IMR-90 (cell line): Measurements from ENCODE around the gene C1QTNF12. TPM values are rescaled to one million over a fixed set of nuclear protein-coding genes. Genes with fewer than 3 reads are reported as not detected.
A peak's percentile ranks its signal among the peaks of the same experiment; 100 is the strongest.

Experiments
- ATAC-seq: fragments of 200-7000 bp; cut with Tn5 transposase; 2 replicates; pipeline ENCODE4 v1.9.1; 2020; ENCODE audit warnings: low read depth, mild to moderate bottlenecking, moderate library complexity
- BruUV-seq: library from RNA; stranded (reverse); fragments of 400-500 nt; replicated peaks from 2 replicates; lab custom pipeline; 2021; lab: Mats Ljungman, UMichigan
- CTCF ChIA-PET: fragments of 300-600 bp; formaldehyde crosslinking; extraction: SDS; loops from one replicate; lab custom pipeline; 2021; ENCODE audit warnings: antibody characterized with exemption; lab: Yijun Ruan, JAX
- POLR2A ChIA-PET: fragments of 300-600 bp; sonication (Branson Sonifier 250); formaldehyde crosslinking; loops from one replicate; lab custom pipeline; 2022; ENCODE audit warnings: antibody characterized with exemption; ENCODE audit not compliant: unreplicated experiment; lab: Charles Lee
- DNase-seq: peaks from one replicate; pipeline ENCODE4 v3.0.0; 2013
- H2AFZ ChIP-seq: replicated peaks from 2 replicates; pipeline ENCODE3; 2013; ENCODE audit warnings: low read length, mild to moderate bottlenecking; ENCODE audit not compliant: poor library complexity
- H2AK5ac ChIP-seq: 2 replicates; pipeline ENCODE4 v1.6.1; 2013; ENCODE audit warnings: low read depth, low read length, inconsistent platforms
- H2AK9ac ChIP-seq: replicated peaks from 2 replicates; pipeline ENCODE3; 2013; ENCODE audit warnings: mild to moderate bottlenecking, low read depth, low read length, moderate library complexity; ENCODE audit not compliant: poor library complexity
- H2BK120ac ChIP-seq: 2 replicates; pipeline ENCODE4 v1.6.1; 2013; ENCODE audit warnings: low read depth, low read length, inconsistent platforms
- H2BK15ac ChIP-seq: 3 replicates; pipeline ENCODE4 v1.6.1; 2013; ENCODE audit warnings: low read depth, low read length, inconsistent platforms
- H2BK20ac ChIP-seq: 2 replicates; pipeline ENCODE4 v1.6.1; 2013; ENCODE audit warnings: low read depth, mild to moderate bottlenecking, inconsistent platforms, low read length, moderate library complexity
- H2BK5ac ChIP-seq: 2 replicates; pipeline ENCODE4 v1.6.1; 2013; ENCODE audit warnings: mild to moderate bottlenecking, low read depth, low read length, inconsistent platforms; ENCODE audit not compliant: poor library complexity, severe bottlenecking
- H3K14ac ChIP-seq: replicated peaks from 2 replicates; pipeline ENCODE4 v1.6.1; 2013; ENCODE audit warnings: low read depth, low read length, inconsistent platforms
- H3K18ac ChIP-seq: 2 replicates; pipeline ENCODE4 v1.6.1; 2013; ENCODE audit warnings: low read depth, low read length, control low read depth
- H3K23ac ChIP-seq: 2 replicates; pipeline ENCODE4 v1.6.1; 2013; ENCODE audit warnings: low read depth, low read length, inconsistent platforms
- H3K27ac ChIP-seq: 2 replicates; pipeline ENCODE4 v1.5.1; 2013; ENCODE audit warnings: mild to moderate bottlenecking, control low read depth, low read length; ENCODE audit not compliant: insufficient read depth
- H3K27me3 ChIP-seq: 2 replicates; pipeline ENCODE4 v1.6.1; 2013; ENCODE audit warnings: low read length; ENCODE audit not compliant: control insufficient read depth, insufficient read depth
- H3K36me3 ChIP-seq: 2 replicates; pipeline ENCODE4 v1.6.1; 2013; ENCODE audit warnings: low read length, mixed read lengths; ENCODE audit not compliant: control insufficient read depth, insufficient read depth
- H3K4ac ChIP-seq: 2 replicates; pipeline ENCODE4 v1.6.1; 2013; ENCODE audit warnings: low read depth, low read length, inconsistent platforms
- H3K4me1 ChIP-seq: 2 replicates; pipeline ENCODE4 v1.6.1; 2013; ENCODE audit warnings: low read length, mixed read lengths; ENCODE audit not compliant: control insufficient read depth, insufficient read depth
- H3K4me2 ChIP-seq: 2 replicates; pipeline ENCODE4 v1.6.1; 2013; ENCODE audit warnings: low read depth, mild to moderate bottlenecking, control low read depth, low read length, moderate library complexity
- H3K4me3 ChIP-seq: 2 replicates; pipeline ENCODE4 v1.5.1; 2013; ENCODE audit warnings: low read depth, mild to moderate bottlenecking, control low read depth, low read length, moderate library complexity; ENCODE audit not compliant: insufficient read depth
- H3K56ac ChIP-seq: 2 replicates; pipeline ENCODE4 v1.6.1; 2013; ENCODE audit warnings: low read length, inconsistent platforms; ENCODE audit not compliant: insufficient read depth; ENCODE audit errors: extremely low read depth
- H3K79me1 ChIP-seq, 2 experiments: 2 replicates each; pipeline ENCODE4 v1.6.1; 2013; ENCODE audit warnings: low read length in 2 of 2, inconsistent platforms in 1 of 2, low read depth in 1 of 2
- H3K9ac ChIP-seq: 2 replicates; pipeline ENCODE4 v1.6.1; 2013; ENCODE audit warnings: low read depth, low read length, control low read depth
- H3K9me1 ChIP-seq: 2 replicates; pipeline ENCODE4 v1.6.1; 2013; ENCODE audit warnings: low read length, inconsistent platforms; ENCODE audit not compliant: insufficient read depth
- H3K9me3 ChIP-seq: 2 replicates; pipeline ENCODE4 v1.6.1; 2013; ENCODE audit warnings: low read length; ENCODE audit not compliant: control insufficient read depth, insufficient read depth
- H4K20me1 ChIP-seq: 2 replicates; pipeline ENCODE4 v1.6.1; 2013; ENCODE audit warnings: low read length, inconsistent platforms; ENCODE audit not compliant: insufficient read depth
- H4K5ac ChIP-seq: 2 replicates; pipeline ENCODE4 v1.6.1; 2013; ENCODE audit warnings: mild to moderate bottlenecking, low read depth, low read length, control low read depth
- H4K8ac ChIP-seq, 2 experiments: 2 replicates each; pipeline ENCODE4 v1.6.1; 2013; ENCODE audit warnings: low read depth in 2 of 2, low read length in 2 of 2, control low read depth in 1 of 2, inconsistent platforms in 1 of 2
- H4K91ac ChIP-seq: 2 replicates; pipeline ENCODE4 v1.6.1; 2013; ENCODE audit warnings: low read depth, low read length, inconsistent platforms; ENCODE audit not compliant: insufficient read depth
- CEBPB ChIP-seq: IDR thresholded peaks from 2 replicates; pipeline ENCODE4 v1.6.1; 2012; ENCODE audit warnings: low read depth, low read length, improper control_type of control experiment
- CHD1 ChIP-seq: IDR thresholded peaks from 2 replicates; pipeline ENCODE4 v1.6.1; 2012; ENCODE audit warnings: low read depth, low read length, improper control_type of control experiment
- CTCF ChIP-seq: conservative IDR thresholded peaks from 2 replicates; pipeline ENCODE4 v1.5.1; 2012; ENCODE audit warnings: mild to moderate bottlenecking, low read depth, low read length, improper control_type of control experiment
- ELK1 ChIP-seq: fragments of 150-350 bp; IDR thresholded peaks from 2 replicates; pipeline ENCODE4 v1.6.1; 2016; ENCODE audit warnings: low read depth, mild to moderate bottlenecking, low read length, moderate library complexity, borderline replicate concordance
- FOS ChIP-seq: fragments of 150-350 bp; IDR thresholded peaks from 2 replicates; pipeline ENCODE4 v1.6.1; 2016; ENCODE audit warnings: low read depth, low read length
- MAFK ChIP-seq: IDR thresholded peaks from 2 replicates; pipeline ENCODE4 v1.6.1; 2012; ENCODE audit warnings: low read depth, low read length, improper control_type of control experiment
- MAZ ChIP-seq: IDR thresholded peaks from 2 replicates; pipeline ENCODE4 v1.6.1; 2012; ENCODE audit warnings: low read depth, mild to moderate bottlenecking, low read length, improper control_type of control experiment, moderate library complexity, borderline replicate concordance
- MXI1 ChIP-seq: IDR thresholded peaks from 2 replicates; pipeline ENCODE4 v1.6.1; 2012; ENCODE audit warnings: low read depth, mild to moderate bottlenecking, low read length, moderate library complexity, borderline replicate concordance
- NFE2L2 ChIP-seq: fragments of 150-350 bp; IDR thresholded peaks from 2 replicates; pipeline ENCODE4 v1.6.1; 2016; ENCODE audit warnings: low read depth, mild to moderate bottlenecking, low read length
- POLR2A ChIP-seq: IDR thresholded peaks from 2 replicates; pipeline ENCODE4 v1.6.1; 2012; ENCODE audit warnings: mild to moderate bottlenecking, low read depth, low read length
- RCOR1 ChIP-seq: IDR thresholded peaks from 2 replicates; pipeline ENCODE4 v1.6.1; 2012; ENCODE audit warnings: mild to moderate bottlenecking, low read length, improper control_type of control experiment; ENCODE audit not compliant: insufficient replicate concordance
- RFX5 ChIP-seq: IDR thresholded peaks from 2 replicates; pipeline ENCODE4 v1.8.0; 2012; ENCODE audit warnings: low read depth, mild to moderate bottlenecking, low read length, moderate library complexity
- SMC3 ChIP-seq: fragments of 150-350 bp; IDR thresholded peaks from 2 replicates; pipeline ENCODE4 v1.6.1; 2016; ENCODE audit warnings: low read depth, mild to moderate bottlenecking, antibody characterized with exemption, low read length, moderate library complexity
- USF2 ChIP-seq: fragments of 150-350 bp; IDR thresholded peaks from 2 replicates; pipeline ENCODE4 v1.6.1; 2017; ENCODE audit warnings: mild to moderate bottlenecking, antibody characterized with exemption, low read length, low read depth
- WGBS, 2 experiments: methylation state at CpG; one replicate each; pipeline versions ENCODE4 v1.1.5 to v1.1.7; 2013; ENCODE audit warnings: missing lambda C conversion rate in 2 of 2; ENCODE audit not compliant: insufficient read length in 1 of 2; ENCODE audit errors: extremely low coverage in 2 of 2; 5-methylcytosine and 5-hydroxymethylcytosine counted together
- dilution Hi-C: fragments of 300-500 bp; cut with HindIII; formaldehyde crosslinking; loops from one replicate; pipeline ENCODE4 v1.14.3; 2018; ENCODE audit warnings: low sequenced_read_pairs; ENCODE audit not compliant: unreplicated experiment
- in situ Hi-C: fragments of 300-500 bp; cut with MboI; formaldehyde crosslinking; loops from 3 replicates; pipeline ENCODE4 v1.14.3; 2019; ENCODE audit warnings: low sequenced_read_pairs, inconsistent platforms, mixed read lengths
- intact Hi-C: fragments of 100-400 bp; cut with micrococcal nuclease; formaldehyde crosslinking; loops from 2 replicates; pipeline ENCODE4 v1.10.0; 2022
- polyA plus RNA-seq, 3 experiments: library from polyadenylated mRNA; depleted of rRNA; stranded (reverse); fragments of >200 nt; gene quantifications; 2 replicates each; pipeline ENCODE4 v1.2.3, GENCODE V29; 2012; ENCODE audit warnings: low replicate concordance in 1 of 3
- total RNA-seq: library from RNA; depleted of rRNA; stranded (reverse); fragments of >200 nt; gene quantifications from 2 replicates; pipeline ENCODE4 v1.2.3, GENCODE V29; 2012

C1QTNF12 gene
- total and polyA plus RNA-seq, 2 of the 4 experiments (the other 2 are of a cell fraction) = 0.36 to 1.1 TPM

- H4K91ac ChIP-seq = peak overlapping the region; percentile 79; the same call in 1 of the 2 replicates
- peak overlapping the region; percentile 71 for H3K4me2 ChIP-seq
- WGBS, 2 experiments = 86% methylated on average over 58 of the region's 98 CpGs; no CpG with 5 or more reads in 1 of the 2 experiments
- dilution Hi-C loops (no loop called here), intact Hi-C loops (loop anchor here (5.0 kb wide), 1 partner anchor 251 kb away; the partner anchor contains the start of gene PERM1), in situ Hi-C loops (no loop called here)
- peak overlapping the region; percentile 91; the same call in 1 of the 2 replicates for H4K5ac ChIP-seq
- H4K8ac ChIP-seq = peak overlapping the region; percentile 96 to 100; a peak in 3 of 4 replicates
- no peak overlapping the region for H3K14ac ChIP-seq
- ATAC-seq (no peak), DNase-seq (no peak)
- H3K18ac ChIP-seq = no peak overlapping the region
- H3K4me1 ChIP-seq = peaks cover 24% of the 10 kb centered on the region
- no peak overlapping the region for H2BK120ac ChIP-seq
- H4K20me1 ChIP-seq = peaks cover 18% of the 10 kb centered on the region
- H3K23ac ChIP-seq = no peak overlapping the region
- peak overlapping the region; percentile 99; the same call in 1 of the 2 replicates for H2AK5ac ChIP-seq
- H2BK5ac ChIP-seq = no peak overlapping the region
- H3K9me3 ChIP-seq = peaks cover 3% of the 10 kb centered on the region
- ChIA-PET POLR2A (no interaction called here), CTCF (no interaction called here)
- H2AFZ ChIP-seq = peak overlapping the region; percentile 83
- no peak overlapping the region for H3K56ac ChIP-seq
- H3K36me3 ChIP-seq = peaks cover 11% of the 10 kb centered on the region
- H3K27ac ChIP-seq = no peak overlapping the region; the same call in 1 of the 2 replicates
- peaks cover 12 to 64% of the 10 kb centered on the region in 2 experiments; a peak in 3 of 4 replicates for H3K79me1 ChIP-seq
- no peak overlapping the region for H2BK15ac ChIP-seq
- H3K27me3 ChIP-seq = no peaks in the 10 kb centered on the region
- peaks cover 6% of the 10 kb centered on the region for H3K9me1 ChIP-seq
- no peak overlapping the region for H2BK20ac ChIP-seq
- H3K4me3 ChIP-seq = peak overlapping the region; percentile 42; the same call in 1 of the 2 replicates
- BruUV-seq = no TSS peak
- peak overlapping the region; percentile 95 for H2AK9ac ChIP-seq
- H3K4ac ChIP-seq = peak overlapping the region; percentile 74; the same call in 1 of the 2 replicates
- no peak overlapping the region for H3K9ac ChIP-seq
- no peak for TF ChIP-seq MAZ
- TF ChIP-seq MXI1 = no peak
- TF ChIP-seq CEBPB = no peak
- TF ChIP-seq SMC3 = no peak
- no peak for TF ChIP-seq NFE2L2
- no peak for TF ChIP-seq ELK1
- no peak for TF ChIP-seq POLR2A
- no peak for TF ChIP-seq USF2
- TF ChIP-seq CTCF = no peak
- no peak for TF ChIP-seq CHD1
- no peak for TF ChIP-seq MAFK
- TF ChIP-seq RCOR1 = no peak
- TF ChIP-seq RFX5 = no peak
- no peak for TF ChIP-seq FOS
Measured at GRCh38 chr1:1232796-1233566, 13.5 kb downstream of the C1QTNF12 start.
